ENCODE results near the gene PDE7B. TPM values are rescaled to one million over a fixed set of nuclear protein-coding genes. Genes with fewer than 3 reads are reported as not detected.

PDE7B gene
- total and polyA plus RNA-seq, 2 of the 4 experiments (the other 2 are of a cell fraction) = 7.8 to 12.4 TPM

- Histone ChIP-seq H2BK120ac (ENCODE audit: low read depth, low read length) (peak overlapping the region; percentile 89; the same call in 1 of the 2 replicates), H4K91ac (ENCODE audit: insufficient read depth, low read depth, low read length) (peak overlapping the region; percentile 76), H3K27me3 (ENCODE audit: control insufficient read depth, insufficient read depth, low read length) (no peaks in the 10 kb centered on the region), H3K56ac (ENCODE audit: extremely low read depth, insufficient read depth, low read length) (peak overlapping the region; percentile 84), H4K20me1 (ENCODE audit: insufficient read depth, low read length) (no peaks in the 10 kb centered on the region), H2BK20ac (ENCODE audit: low read depth, low read length) (peak overlapping the region; percentile 90), H2AK9ac (replicated peaks; ENCODE audit: low read depth, low read length, poor library complexity) (no peak overlapping the region), H2AFZ (replicated peaks; ENCODE audit: low read length, poor library complexity) (no peak overlapping the region), H3K4me1 (ENCODE audit: control insufficient read depth, insufficient read depth, low read length) (peaks cover 21% of the 10 kb centered on the region), H3K18ac (ENCODE audit: low read depth, low read length) (peak overlapping the region; percentile 95), H3K9ac (ENCODE audit: low read depth, low read length) (peak overlapping the region; percentile 58; the same call in 1 of the 2 replicates), H3K27ac (ENCODE audit: insufficient read depth, low read length) (peak overlapping the region; percentile 72), H4K8ac (ENCODE audit: low read depth in 2 of 2, low read length in 2 of 2) (peak overlapping the region; percentile 88 to 97), H4K5ac (ENCODE audit: low read depth, low read length) (peak overlapping the region; percentile 70; the same call in 1 of the 2 replicates), H3K9me1 (ENCODE audit: insufficient read depth, low read length) (peaks cover 10% of the 10 kb centered on the region), H3K14ac (replicated peaks; ENCODE audit: low read depth, low read length) (peak overlapping the region; percentile 53), H3K4me3 (ENCODE audit: insufficient read depth, low read depth, low read length) (no peak overlapping the region), H2AK5ac (ENCODE audit: low read depth, low read length) (peak overlapping the region; percentile 71; the same call in 1 of the 2 replicates), H3K4me2 (ENCODE audit: low read depth, low read length) (peak overlapping the region; percentile 68), H3K23ac (ENCODE audit: low read depth, low read length) (peak overlapping the region; percentile 66; the same call in 1 of the 2 replicates), H3K79me1 (ENCODE audit: low read depth in 1 of 2, low read length in 2 of 2) (peaks cover 26 to 43% of the 10 kb centered on the region in 2 experiments), H3K9me3 (ENCODE audit: control insufficient read depth, insufficient read depth, low read length) (no peaks in the 10 kb centered on the region), H2BK5ac (ENCODE audit: low read depth, low read length, poor library complexity, severe bottlenecking) (peak overlapping the region; percentile 98), H3K4ac (ENCODE audit: low read depth, low read length) (peak overlapping the region; percentile 71; the same call in 1 of the 2 replicates), H2BK15ac (ENCODE audit: low read depth, low read length) (no peak overlapping the region), H3K36me3 (ENCODE audit: control insufficient read depth, insufficient read depth, low read length) (peaks cover 1% of the 10 kb centered on the region; the same call in 1 of the 2 replicates)
- DNase-seq = peak; percentile 55
- TF ChIP-seq SMC3 (IDR thresholded peaks at IDR 0.05; ENCODE audit: low read depth, low read length) = no peak
- TF ChIP-seq MXI1 (IDR thresholded peaks at IDR 0.05; ENCODE audit: borderline replicate concordance, low read depth, low read length) = no peak
- TF ChIP-seq RCOR1 (IDR thresholded peaks at IDR 0.05; ENCODE audit: insufficient replicate concordance, low read length) = no peak
- TF ChIP-seq POLR2A (IDR thresholded peaks at IDR 0.05; ENCODE audit: low read depth, low read length) = no peak
- TF ChIP-seq BHLHE40 (IDR thresholded peaks at IDR 0.05; ENCODE audit: low read depth, low read length) = no peak
- TF ChIP-seq CEBPB (IDR thresholded peaks at IDR 0.05; ENCODE audit: low read depth, low read length) = no peak
- ChIA-PET CTCF (interaction anchor here (1.0 kb wide), 1 partner anchor 11 kb away, joined by 4 read pairs; no protein-coding TSS in a partner anchor), POLR2A (ENCODE audit: unreplicated experiment) (interaction anchor here (0.9 kb wide), 1 partner anchor 10 kb away, joined by 3 read pairs; no protein-coding TSS in a partner anchor)
- no peak for ATAC-seq (ENCODE audit: low read depth)
- intact Hi-C loops (cut with micrococcal nuclease) (loop anchor here (5.0 kb wide), 1 partner anchor 212 kb away; no protein-coding TSS in a partner anchor), dilution Hi-C loops (cut with HindIII; ENCODE audit: low sequenced_read_pairs, unreplicated experiment) (no loop called here), in situ Hi-C loops (cut with MboI; ENCODE audit: low sequenced_read_pairs) (no loop called here)
- WGBS, 2 experiments (ENCODE audit: extremely low coverage in 2 of 2, insufficient read length in 1 of 2) = no CpG with 5 or more reads among the region's 4 CpGs
- no TSS peak for BruUV-seq (replicated peaks)
Observed at GRCh38 chr6:136015531-136015930, 164.0 kb downstream of the PDE7B start.
